Myocyte (in vitro differentiated cells): ENCODE data around the gene XKR7. TPM values are rescaled to one million over a fixed set of nuclear protein-coding genes. Genes with fewer than 3 reads are reported as not detected.
A peak's percentile ranks its signal among the peaks of the same experiment; 100 is the strongest.

ENCODE experiments used
- DNase-seq: peaks from one replicate; pipeline ENCODE4 v3.0.0-alpha.2; 2012; ENCODE audit warnings: low read depth
- total RNA-seq: library from RNA; depleted of rRNA; stranded (reverse); fragments of >200 nt; gene quantifications from 2 replicates; pipeline ENCODE4 v1.2.3, GENCODE V29; 2014

The XKR7 gene
- total RNA-seq, 1 donor from 2014 or later: not detected

- no peak for DNase-seq
Observed at GRCh38 chr20:31977080-31977479, 9.1 kb downstream of the XKR7 start.

DNA sequence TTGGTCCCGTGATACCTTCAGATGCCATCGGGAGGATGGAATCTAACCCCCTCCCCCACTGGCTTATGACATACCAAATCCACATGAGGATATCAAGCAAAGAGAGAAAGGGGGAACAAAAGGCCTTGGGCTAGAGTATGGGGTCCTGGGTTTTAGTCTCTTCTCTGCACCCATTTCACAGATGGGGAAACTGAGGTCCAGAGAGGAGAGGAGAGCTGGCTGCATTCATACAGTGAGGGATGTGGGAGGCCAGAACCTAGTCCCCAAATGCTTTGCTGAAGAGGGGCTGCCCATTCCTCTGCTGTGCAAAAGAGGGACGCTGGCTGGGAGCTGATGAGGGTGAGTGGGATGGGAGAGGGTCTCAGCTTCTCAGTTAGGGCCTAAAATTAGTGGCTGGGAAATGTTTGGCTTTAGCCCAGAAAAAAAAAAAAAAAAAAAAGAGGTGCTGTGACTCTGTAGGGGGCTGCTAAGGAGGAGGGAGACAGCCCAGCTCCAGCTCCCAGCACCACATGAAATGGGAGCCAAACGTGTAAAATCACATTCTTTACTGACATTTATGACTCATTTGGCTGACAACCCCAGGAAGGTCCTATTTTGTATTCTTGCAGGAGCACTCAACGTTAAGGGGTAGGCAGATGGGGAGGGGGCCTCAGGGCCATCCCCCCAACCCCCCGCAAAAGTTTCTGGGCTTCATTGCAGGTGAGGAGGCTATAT, 11.9 kb downstream of the XKR7 start:
- no peak for DNase-seq

GRCh38 chr20:31981784-31982183, 13.8 kb downstream of the XKR7 start:
- DNase-seq: no peak

DNA sequence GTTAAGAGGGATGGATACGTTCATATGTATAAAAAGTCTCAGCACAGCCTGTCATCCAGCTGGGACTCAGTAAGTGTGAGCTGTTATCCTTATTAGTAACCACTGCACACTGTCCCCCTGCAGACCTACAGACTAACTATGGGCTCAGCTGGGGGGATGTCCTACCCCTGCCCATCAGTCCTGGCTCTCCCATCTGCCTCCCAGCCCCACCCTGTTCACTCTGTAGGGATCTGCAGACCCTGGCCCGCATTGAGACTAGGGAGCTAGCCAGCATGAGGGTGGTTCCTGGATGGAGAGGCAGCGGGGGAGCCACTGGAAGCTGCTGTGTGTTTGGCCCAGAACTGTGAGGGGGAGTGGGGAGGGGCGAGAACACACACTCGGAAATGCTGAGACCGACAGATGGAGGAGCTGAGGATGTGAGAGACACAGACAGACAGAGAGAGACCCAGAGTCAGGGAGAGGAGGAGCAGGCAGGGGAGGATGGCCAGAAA, 17.1 kb downstream of the XKR7 start:
- DNase-seq: no peak

DNA sequence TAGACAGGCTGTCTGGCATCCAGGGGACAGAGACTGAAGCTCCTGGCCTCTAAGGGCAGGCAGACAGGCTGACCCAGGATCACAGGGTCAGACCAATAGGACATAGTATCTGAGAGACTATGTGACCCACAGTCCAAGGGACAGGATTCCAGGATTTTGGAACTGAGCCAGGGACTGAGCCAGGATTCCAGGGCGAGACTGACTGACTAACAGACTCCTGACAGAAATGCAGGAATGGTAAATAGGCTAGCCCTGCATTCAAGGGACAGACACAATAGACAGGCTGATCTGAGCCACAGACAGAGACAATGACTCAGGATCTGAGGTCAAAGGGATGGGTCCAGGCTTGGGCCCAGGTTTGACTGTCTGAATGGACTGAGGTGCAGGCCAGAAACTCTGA, 19.8 kb downstream of the XKR7 start:
- peak; percentile 18 for DNase-seq

DNA sequence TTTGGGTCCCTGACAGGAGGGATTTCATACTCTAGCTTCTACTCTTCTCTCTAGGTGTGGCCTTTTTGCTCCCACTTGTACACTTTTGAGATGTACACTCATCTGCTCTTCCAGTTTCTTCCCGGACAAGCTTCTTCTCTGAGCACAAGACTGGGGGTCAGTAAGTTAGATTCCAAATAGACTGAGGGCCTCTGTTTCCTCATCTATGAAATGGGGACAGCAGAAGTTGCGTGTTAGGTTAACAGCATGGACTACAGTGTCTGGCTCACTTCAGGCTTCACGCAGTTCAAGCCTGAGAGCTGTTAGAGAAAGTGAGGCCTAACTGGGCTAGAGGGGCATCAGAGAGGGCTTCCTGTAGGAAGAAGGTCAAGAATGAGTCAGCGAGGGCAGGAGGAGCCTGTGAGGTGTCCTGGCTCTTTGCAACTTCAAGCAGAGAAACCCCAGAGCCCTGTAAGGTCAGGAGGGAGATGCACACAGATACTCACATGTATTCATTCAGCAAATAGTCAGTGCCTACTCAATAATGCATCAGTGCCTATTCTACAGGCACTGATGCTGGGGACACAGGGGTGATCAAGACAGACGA, 20.6 kb downstream of the XKR7 start:
- DNase-seq: no peak

- DNase-seq: peak; percentile 58
Observed at GRCh38 chr20:31989030-31989645, 21.2 kb downstream of the XKR7 start.

DNA sequence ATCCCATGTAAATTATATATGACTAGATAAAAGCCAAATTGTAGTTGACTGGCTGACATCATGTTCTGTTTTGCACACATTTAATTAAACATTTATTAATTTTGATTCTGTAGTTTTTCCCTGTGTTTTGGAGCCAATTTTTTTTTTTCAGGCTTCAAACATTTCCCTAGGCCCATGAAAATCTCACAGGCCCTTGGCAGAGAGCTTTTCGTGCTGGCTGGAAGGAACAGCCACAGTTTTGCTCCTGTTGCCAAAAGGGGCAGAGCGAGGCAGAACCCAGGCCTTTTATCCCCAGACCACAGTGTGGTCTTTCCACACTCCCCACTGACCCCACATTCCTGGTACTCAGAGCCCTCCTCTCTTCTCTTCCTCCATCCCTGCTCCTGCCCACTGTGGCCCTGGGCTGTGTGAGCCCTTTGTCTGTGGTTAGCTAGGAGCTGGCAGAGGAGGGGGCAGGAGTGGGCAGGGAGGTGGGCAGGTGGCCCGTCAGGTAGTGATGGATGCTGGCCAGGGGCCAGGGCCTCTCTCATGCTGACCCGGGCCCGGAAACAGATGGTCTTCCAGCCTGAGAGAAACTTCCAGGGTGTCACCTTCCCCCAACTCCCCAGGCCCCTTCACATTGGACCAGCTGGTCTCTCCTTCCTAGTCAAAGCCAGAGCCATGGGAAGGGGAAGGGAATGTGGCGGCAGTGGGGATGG, 22.8 kb downstream of the XKR7 start:
- DNase-seq: no peak

DNA sequence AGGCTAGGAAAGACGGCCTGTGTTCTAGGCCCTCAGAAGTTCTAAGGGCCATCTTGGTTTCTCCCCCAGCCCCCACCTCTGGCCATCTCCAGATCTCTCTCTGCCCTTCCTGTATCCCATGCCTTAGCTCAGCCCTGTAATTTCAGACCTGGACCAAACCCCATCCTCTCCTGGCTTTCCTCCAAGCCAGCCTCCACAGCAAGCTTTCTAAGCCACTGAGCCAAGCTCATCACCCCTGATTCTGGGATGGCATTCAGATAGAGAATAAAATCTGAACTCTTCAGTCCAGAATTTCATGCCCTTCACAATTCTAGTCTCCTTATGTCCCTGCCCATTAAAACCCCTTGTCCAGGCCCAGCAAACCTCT, 23.4 kb downstream of the XKR7 start:
- no peak for DNase-seq

- no peak for DNase-seq
Observed at GRCh38 chr20:31992086-31992485, 24.1 kb downstream of the XKR7 start.

- DNase-seq: no peak
Observed at GRCh38 chr20:31996996-31997395, 29.0 kb downstream of the XKR7 start.

DNA sequence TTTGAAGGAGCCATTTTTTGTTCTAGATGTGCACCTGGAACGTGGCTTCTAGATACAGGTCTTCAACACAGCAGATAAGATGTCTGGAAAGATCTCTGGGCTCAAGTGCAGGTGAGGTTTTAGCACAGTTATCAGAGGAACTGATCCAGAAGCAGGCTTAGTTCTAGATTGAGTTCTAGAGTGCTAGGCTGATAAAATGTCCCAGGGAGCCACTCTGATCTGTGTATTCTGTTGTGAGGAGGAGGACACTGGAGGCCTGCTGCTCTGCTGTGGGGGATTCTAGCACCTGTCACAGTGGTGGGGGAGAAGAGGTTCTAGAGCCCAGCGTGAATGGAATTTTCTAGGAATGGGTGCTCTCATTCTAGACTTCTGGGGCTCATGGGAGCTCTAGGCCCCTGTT, 30.3 kb downstream of the XKR7 start:
- DNase-seq: no peak

DNA sequence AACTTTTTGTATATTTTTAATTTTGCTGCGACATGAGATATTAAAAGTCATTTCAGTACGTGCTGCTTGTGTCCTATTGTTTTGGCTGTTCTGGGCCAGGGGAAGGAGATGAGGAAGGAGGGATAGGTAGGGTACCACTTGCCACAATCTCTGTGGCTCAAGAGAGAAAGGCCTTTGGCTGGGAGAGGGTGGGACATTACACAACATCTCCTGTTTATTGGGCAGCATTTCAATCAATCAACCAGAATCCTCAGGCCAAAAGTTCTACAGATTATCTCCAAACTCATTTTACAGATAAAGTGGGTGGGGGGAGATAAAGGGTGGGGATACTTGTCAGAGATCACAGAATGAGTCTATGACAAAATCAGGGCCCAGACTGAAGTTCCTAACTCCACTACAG, 35.4 kb downstream of the XKR7 start:
- no peak for DNase-seq

DNA sequence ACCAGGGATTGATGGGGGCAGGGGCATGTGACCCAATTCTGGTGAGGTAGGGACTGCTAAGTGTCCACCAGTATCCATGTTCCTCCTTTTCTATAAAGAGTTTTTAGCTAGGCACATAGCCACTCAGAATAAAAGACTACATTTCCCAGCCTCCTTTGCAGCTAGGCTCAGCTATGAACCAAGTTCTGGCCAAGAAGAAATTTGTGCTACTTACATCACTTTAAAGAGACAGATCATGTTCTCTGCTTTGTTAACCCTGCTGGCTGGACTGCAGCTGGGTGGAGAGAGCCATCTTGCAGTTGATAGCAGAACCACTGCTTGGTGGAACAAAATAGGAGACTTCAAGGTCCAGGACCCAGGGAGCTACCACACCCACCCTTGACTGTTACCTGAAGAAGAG, 37.0 kb downstream of the XKR7 start:
- no peak for DNase-seq

GRCh38 chr20:32006053-32006452, 38.1 kb downstream of the XKR7 start:
- no peak for DNase-seq

- DNase-seq: no peak
Observed at GRCh38 chr20:32006841-32007786, 39.2 kb downstream of the XKR7 start.

- DNase-seq: no peak
Observed at GRCh38 chr20:32007787-32008616, 40.1 kb downstream of the XKR7 start.

DNA sequence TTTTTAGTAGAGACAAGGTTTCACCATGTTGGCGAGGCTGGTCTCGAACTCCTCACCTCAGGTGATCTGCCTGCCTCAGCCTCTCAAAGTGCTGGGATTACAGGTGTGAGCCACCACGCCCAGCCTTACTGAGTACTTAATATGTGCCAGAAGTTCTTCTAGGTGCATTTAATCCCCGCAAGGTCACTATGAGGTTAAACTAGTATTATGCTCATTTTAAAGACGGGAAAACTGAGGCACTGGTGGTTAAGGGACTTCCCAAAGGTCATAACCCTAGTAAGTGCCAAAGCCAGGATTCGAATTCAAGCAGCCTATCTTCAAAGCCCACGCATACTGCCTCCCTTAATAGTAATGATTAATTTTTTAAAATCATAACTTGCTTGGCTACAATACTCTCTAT, 41.6 kb downstream of the XKR7 start:
- no peak for DNase-seq

DNA sequence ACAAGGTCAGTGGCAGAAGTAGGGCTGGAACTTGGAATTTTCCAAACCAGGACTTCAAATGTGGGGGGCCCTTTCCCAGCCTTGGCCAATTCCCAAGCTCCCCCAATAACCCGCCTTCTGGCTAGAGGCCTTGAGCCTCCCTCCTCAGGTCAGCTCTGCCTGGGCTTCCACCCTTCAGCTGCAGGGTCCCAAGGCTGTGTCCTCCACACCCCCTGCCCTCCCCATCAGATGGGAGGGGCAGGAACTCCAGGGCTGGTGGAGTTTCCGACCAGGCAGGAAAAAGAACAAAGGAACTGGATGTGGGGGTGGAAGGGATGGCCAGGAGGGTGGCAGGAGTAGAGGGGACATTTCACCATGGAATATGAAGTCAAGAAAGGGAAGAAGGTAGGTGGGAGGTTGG, 42.1 kb downstream of the XKR7 start, which contains the start of gene CCM2L:
Gene CCM2L, plus strand, starts transcription at position 338 of the 400 bp plus-strand sequence. Its CDS starts 17 bp downstream, at position 355.
- DNase-seq: no peak

GRCh38 chr20:32010666-32011065, 42.7 kb downstream of the XKR7 start:
- DNase-seq: no peak
